DMS 273 (cell line): ENCODE results near the gene TMEM176A.
"Not testable (repeated sequence)": the region's sequence is repeated elsewhere in the genome, so short reads cannot be mapped to it uniquely, and the experiment has no call there.

Source experiments
- DNase-seq: peaks from one replicate; lab custom pipeline; 2025; ENCODE audit not compliant: unreplicated experiment; lab: John Stamatoyannopoulos, UW

Gene TMEM176A

GRCh38 chr7:150807616-150808438 lies 7.3 kb downstream of the TMEM176A start:
- DNase-seq, result not testable (repeated sequence)

DNA sequence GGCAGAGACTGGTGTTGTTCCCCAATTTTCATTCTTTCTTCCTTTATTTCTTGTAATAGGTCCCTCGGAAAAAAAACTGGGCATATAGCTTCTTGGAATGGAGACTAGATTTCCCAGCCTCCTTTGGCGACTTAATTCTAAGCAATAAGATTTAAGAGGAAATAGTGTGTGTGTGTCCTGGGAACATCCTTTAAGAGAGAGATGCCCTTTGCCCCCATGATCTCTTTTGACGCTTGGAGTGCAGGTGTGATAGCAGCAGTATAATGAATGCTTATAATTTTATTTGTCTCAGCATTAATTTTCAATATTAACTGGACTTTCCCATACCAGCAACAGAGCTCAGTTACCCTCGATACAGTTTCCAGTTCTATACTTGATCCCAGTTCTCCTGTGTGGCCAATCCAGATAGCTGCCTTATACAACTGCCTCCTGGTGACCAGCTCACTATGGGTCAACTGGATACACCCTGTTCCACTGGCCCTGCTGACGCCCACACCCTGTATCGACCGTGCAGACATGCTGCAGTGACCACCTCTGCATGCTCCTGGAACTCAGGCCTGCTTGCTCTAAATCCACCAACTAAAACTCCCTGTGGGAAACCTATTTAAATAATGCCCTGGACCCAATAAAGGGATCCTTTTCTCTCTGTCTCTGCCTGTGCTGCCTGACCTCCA lies 13.9 kb downstream of the TMEM176A start:
- DNase-seq, result no peak

GRCh38 chr7:150818971-150819370 lies 18.4 kb downstream of the TMEM176A start:
- no peak for DNase-seq

DNA sequence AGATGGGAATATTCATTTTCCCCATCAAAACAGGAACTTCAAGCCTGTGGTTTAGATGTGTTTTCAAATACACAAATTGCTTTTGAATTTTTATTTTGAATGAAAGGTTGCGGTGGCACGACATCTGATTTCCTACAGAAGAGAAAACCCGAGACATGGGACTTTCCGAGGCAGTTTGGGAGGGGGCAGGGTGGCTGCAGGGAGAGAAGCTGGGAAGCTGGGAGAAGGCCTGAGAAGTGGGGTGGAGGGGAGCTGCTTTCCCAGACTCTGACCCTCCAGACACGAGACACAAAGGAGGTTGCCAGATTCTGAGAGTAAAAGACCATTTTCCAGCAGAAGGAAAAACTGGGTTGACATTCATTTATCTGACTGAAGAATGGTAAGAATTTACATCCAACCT lies 19.6 kb downstream of the TMEM176A start:
- DNase-seq, result no peak

DNA sequence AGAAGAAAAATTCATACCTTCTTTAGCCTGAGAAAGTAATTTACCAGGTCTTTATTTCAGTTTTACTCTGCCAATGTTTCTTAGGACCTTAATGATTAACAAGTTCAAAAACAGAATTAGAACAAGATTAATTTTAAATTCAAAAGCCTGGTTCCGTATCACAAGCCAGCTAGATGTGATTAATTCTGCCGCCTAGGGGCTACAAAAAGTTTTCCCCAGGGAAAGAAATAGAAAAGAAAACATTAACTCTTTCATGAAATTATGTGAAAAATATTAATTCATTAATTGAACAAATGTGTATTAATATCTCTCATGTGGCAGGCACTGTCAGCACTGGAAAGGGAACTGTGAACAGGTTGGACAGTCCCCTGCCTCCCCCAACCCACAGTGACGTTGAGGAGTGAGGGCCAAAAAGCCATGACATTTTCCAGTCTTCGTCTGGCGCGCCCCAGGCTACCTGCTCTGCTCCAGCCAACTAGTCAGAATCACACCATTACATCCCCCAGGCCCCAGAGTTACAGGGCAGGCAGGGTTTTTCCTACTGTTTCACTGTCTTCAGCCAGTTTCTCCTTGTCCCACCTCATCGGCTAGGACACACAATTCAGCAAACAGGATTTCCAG lies 20.1 kb downstream of the TMEM176A start:
- no peak for DNase-seq

- DNase-seq, result no peak
Observed at GRCh38 chr7:150823043-150823442, 22.5 kb downstream of the TMEM176A start.

DNA sequence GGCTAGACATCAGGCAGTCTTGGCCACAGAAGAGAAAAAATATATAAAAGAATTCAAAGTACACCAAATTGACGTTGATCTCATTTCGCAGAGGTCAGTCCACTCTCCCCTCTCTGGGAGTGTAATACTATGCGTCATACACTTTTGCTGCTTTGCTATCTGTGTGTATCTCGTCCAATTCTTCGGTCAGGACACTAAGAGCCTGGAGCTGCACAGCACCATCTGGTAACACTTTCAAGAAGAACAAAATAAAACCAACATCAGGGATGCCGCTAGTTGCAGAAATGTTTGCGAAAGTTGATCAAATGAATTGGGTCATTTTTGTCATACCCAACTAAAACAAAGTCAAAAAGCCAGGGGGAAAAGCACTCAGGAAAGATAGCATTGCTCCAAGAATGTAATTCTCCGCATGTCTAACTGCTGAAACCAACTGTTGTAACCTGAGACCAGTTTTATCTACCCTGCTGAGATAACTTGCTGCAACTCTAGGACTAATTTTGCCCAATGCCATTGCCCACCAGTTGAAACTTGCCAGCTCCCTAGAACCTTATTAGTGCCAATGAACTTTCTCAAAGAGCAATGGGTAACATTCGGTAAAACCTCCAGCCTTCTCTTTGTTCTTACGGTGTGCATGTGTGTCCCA lies 23.0 kb downstream of the TMEM176A start:
- peak; percentile 51 for DNase-seq

DNA sequence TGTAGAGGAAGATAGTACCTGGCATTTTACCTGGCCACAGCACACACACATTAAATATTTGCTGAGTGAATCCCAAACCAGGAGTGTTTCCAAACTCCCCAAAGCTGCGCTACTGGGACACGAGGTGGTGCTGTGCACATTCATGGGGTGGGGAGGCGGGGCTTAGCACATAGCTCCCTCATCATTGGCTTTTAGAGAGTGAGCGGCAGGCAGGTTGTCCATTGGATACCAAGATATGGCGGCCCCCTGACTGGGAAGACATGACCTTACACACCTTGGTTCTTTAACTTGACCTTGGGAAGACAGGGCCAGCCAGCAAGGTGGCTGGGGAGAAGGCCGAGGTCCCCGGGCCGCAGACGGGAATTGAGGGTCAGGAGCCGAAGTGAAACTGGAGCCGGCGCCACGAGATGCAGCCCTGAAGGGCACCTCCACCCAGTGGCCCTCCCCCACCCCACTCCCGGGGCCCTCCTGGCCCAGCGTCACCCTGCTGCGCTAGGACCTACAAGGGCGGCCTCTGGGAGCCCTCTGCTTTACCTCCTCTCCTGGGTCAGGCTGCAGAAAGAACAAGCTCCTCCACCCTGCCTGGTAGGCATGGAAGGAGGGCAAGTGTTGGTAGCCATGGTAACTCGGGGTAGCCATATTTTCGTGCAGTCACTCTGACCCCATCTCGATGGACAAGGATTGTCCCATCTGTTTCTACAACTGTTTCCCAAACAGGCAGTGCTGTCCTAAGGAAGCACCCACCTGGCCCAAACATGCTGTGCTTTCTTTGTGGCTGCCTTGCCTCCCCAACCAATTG lies 24.0 kb downstream of the TMEM176A start:
- peak; percentile 23 for DNase-seq

- no peak for DNase-seq
Observed at GRCh38 chr7:150826061-150826849, 25.7 kb downstream of the TMEM176A start.

- no peak for DNase-seq
Observed at GRCh38 chr7:150828384-150828783, 27.8 kb downstream of the TMEM176A start.

DNA sequence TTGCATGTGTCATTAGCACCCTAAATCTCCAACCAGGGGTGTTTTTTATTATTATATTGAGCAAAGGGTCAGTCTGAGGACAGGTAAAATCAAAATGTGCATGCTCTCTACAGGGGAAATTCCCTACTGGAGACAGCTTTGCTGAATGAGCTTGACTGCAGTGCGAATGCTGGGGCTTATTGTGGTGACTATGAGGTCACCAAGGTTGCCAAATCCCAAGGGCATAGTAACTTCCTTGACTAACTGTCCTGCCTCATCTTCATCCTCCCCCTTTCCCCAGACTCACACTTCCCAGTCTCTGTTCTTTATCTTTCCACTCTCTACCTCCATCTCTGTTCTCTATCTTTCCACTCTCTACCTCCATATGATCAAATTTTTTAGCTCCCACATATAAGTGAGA lies 28.9 kb downstream of the TMEM176A start:
- DNase-seq, result no peak

DNA sequence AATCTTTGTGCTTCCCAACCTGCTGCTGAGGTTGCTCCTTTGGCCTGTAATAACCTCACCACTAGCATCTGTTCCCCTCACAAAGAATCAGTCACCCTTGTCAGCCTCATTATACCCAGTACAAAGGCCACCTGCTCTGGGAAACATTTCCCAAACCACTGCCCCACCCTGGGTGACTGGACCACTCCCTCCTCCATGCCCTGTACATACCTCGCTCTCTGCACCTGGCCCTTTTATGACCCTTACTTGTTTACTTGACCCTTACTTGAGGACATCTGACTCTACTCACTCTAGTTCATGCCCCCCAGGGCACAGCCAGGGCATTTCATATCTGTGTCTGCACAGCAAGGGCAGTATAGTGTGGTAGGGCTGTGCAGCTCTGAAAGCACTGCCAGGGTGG lies 30.4 kb downstream of the TMEM176A start:
- peak; percentile 60 for DNase-seq

- no peak for DNase-seq
Observed at GRCh38 chr7:150831851-150832250, 31.3 kb downstream of the TMEM176A start.

DNA sequence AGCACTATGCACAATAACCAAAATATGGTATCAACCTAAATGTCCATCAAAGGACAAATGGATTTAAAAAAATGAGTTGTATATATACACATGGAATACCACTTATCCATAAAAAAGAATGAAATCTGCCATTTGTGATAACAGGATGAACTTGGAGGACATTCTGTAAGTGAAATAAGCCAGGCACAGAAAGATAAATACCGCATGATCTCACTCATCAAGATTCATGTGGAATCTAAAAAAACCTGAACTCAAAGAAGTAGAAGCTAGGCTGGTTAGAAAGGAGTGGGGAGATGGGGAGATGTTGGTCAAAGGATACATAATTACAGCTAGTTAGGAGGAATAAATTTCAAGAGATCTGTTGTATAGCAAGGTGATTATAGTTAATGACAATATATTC lies 34.5 kb downstream of the TMEM176A start:
- no peak for DNase-seq

DNA sequence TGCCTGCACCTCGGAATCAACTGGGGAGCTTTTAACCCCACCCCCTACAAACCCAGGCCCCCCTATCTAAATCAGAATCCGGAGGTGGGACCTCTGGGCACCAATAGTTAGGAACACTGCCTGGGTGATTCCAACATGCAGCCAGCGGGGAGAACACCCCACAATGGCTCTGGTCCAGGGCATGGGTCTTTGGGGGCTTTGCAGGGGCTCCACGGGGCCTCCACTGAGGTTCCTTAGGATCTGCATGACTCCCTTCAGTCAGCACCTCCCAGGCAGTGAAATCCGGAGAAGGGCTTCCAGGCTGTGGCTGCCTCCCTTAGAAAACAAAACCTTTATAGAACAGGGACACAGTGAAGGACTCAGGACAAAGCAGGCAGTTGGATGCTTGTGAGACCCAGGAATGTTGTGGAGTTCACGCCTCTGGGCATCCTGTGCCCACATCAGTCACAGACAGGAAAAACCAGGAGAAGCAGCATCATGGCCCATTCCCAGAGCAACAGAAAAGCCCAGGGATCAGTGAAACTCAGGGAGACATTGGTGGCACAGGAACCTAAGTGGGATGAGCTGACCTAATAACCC lies 35.2 kb downstream of the TMEM176A start:
- no peak for DNase-seq

- DNase-seq, result no peak
Observed at GRCh38 chr7:150838965-150839650, 38.5 kb downstream of the TMEM176A start.

DNA sequence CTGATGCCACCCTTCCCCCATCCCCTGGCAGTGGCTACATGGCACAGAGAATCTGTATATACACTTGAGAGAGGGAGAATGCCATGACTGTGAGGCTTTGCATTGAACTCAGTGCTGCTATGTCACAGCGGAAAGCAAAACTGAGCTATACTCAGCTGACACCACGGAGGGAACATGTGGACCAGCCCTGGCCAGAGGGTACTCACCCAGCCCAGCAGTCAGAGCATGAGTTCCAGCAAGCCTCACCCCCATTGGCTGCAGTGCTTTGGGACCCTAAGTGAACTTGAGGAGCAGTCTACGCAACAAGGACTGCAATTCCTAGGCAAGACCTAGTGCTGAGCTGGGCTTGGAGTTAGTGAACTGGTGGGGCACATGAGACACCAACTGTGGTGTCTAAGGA lies 41.4 kb downstream of the TMEM176A start:
- no peak for DNase-seq

GRCh38 chr7:150842716-150843115 lies 42.1 kb downstream of the TMEM176A start:
- no peak for DNase-seq

- DNase-seq, result no peak
Observed at GRCh38 chr7:150845421-150845861, 44.9 kb downstream of the TMEM176A start.
